GM12878 (cell line): ENCODE data around the gene COL13A1. TPM values are rescaled to one million over a fixed set of nuclear protein-coding genes. Genes with fewer than 3 reads are reported as not detected.

Source experiments
- BCL3 ChIP-seq: IDR thresholded peaks from 2 replicates; pipeline ENCODE4 v1.6.1; 2011; ENCODE audit warnings: borderline replicate concordance, low read depth, mild to moderate bottlenecking, moderate library complexity, low read length; ENCODE audit not compliant: insufficient read depth, poor library complexity, severe bottlenecking
- BRCA1 ChIP-seq: IDR thresholded peaks from 2 replicates; pipeline ENCODE4 v1.6.1; 2011; ENCODE audit warnings: low read depth, low read length, improper control_type of control experiment
- CBFB ChIP-seq: IDR thresholded peaks from 2 replicates; pipeline ENCODE4 v1.6.1; 2016; ENCODE audit warnings: antibody characterized with exemption, low read depth
- CBX3 ChIP-seq: fragments of 200-600 bp; sonication (generic); IDR thresholded peaks from 2 replicates; pipeline ENCODE4 v1.6.1; 2016; ENCODE audit warnings: low read depth, borderline replicate concordance
- CEBPB ChIP-seq, 2 experiments: fragments of 150-350 bp in 1 of 2; IDR thresholded peaks; 2 replicates each; pipeline ENCODE4 v1.6.1; 2012 to 2014; ENCODE audit warnings: low read depth in 2 of 2, low read length in 2 of 2, borderline replicate concordance in 1 of 2, inconsistent platforms in 1 of 2
- CHD4 ChIP-seq: fragments of 200-600 bp; sonication (generic); IDR thresholded peaks from 2 replicates; pipeline ENCODE4 v1.6.1; 2016; ENCODE audit warnings: mild to moderate bottlenecking
- CREB1 ChIP-seq: IDR thresholded peaks from 2 replicates; pipeline ENCODE4 v1.6.1; 2012; ENCODE audit warnings: low read depth, mild to moderate bottlenecking, inconsistent platforms
- E2F4 ChIP-seq: IDR thresholded peaks from 2 replicates; pipeline ENCODE4 v1.6.1; 2012; ENCODE audit warnings: low read depth, low read length, improper control_type of control experiment
- EGR1 ChIP-seq, 2 experiments: IDR thresholded peaks; 1 replicate in 1 of 2; 2 replicates in 1 of 2; pipeline ENCODE4 v1.6.1; 2011 to 2012; ENCODE audit warnings: low read depth in 2 of 2, low read length in 2 of 2, borderline replicate concordance in 1 of 2, mild to moderate bottlenecking in 1 of 2, moderate library complexity in 1 of 2
- IKZF1 ChIP-seq: fragments of 450-650 bp; conservative IDR thresholded peaks from 2 replicates; pipeline ENCODE4 v1.6.1; 2017; ENCODE audit warnings: antibody characterized with exemption, mild to moderate bottlenecking
- IKZF2 ChIP-seq, 2 experiments: fragments of 450-650 bp; IDR thresholded peaks; 2 replicates each; pipeline ENCODE4 v1.6.1; 2017; ENCODE audit warnings: mild to moderate bottlenecking in 2 of 2, moderate library complexity in 2 of 2
- IRF5 ChIP-seq: fragments of 450-650 bp; IDR thresholded peaks from 2 replicates; pipeline ENCODE4 v1.6.1; 2017; ENCODE audit warnings: borderline replicate concordance
- MTA3 ChIP-seq: IDR thresholded peaks from 2 replicates; pipeline ENCODE4 v1.6.1; 2012; ENCODE audit warnings: low read length, inconsistent platforms, borderline replicate concordance
- MXI1 ChIP-seq: fragments of 150-350 bp; IDR thresholded peaks from 2 replicates; pipeline ENCODE4 v1.6.1; 2011; ENCODE audit warnings: low read depth, mild to moderate bottlenecking, inconsistent platforms, low read length, improper control_type of control experiment
- NBN ChIP-seq: fragments of 450-650 bp; IDR thresholded peaks from 2 replicates; pipeline ENCODE4 v1.6.1; 2016
- NRF1 ChIP-seq: conservative IDR thresholded peaks from 2 replicates; pipeline ENCODE4 v1.6.1; 2011; ENCODE audit warnings: mild to moderate bottlenecking, low read depth, low read length, improper control_type of control experiment
- POU2F2 ChIP-seq: IDR thresholded peaks from 3 replicates; pipeline ENCODE4 v1.6.1; 2011; ENCODE audit warnings: low read depth, mild to moderate bottlenecking, low read length, borderline replicate concordance
- RB1 ChIP-seq: fragments of 450-650 bp; formaldehyde crosslinking; IDR thresholded peaks from 2 replicates; pipeline ENCODE4 v1.6.1; 2017; ENCODE audit warnings: mild to moderate bottlenecking, borderline replicate concordance
- SMAD1 ChIP-seq: fragments of 450-650 bp; IDR thresholded peaks from 2 replicates; pipeline ENCODE4 v1.6.1; 2018; ENCODE audit warnings: mild to moderate bottlenecking, low read depth; ENCODE audit not compliant: partially characterized antibody
- SMC3 ChIP-seq: IDR thresholded peaks from 2 replicates; pipeline ENCODE4 v1.6.1; 2011; ENCODE audit warnings: low read length, improper control_type of control experiment, borderline replicate concordance
- SPI1 ChIP-seq: IDR thresholded peaks from 2 replicates; pipeline ENCODE4 v1.6.1; 2011; ENCODE audit warnings: low read depth, mild to moderate bottlenecking, low read length, moderate library complexity, borderline replicate concordance; ENCODE audit not compliant: insufficient read depth
- TCF3 ChIP-seq: IDR thresholded peaks from 2 replicates; pipeline ENCODE4 v1.6.1; 2012; ENCODE audit warnings: low read depth, mild to moderate bottlenecking, low read length, borderline replicate concordance; ENCODE audit not compliant: insufficient read depth
- YBX1 ChIP-seq: fragments of 450-650 bp; IDR thresholded peaks from 2 replicates; pipeline ENCODE4 v1.6.1; 2016; ENCODE audit warnings: antibody characterized with exemption
- YY1 ChIP-seq: IDR thresholded peaks from 2 replicates; pipeline ENCODE4 v1.6.1; 2011; ENCODE audit warnings: low read depth, mild to moderate bottlenecking, low read length
- ZNF207 ChIP-seq: fragments of 450-650 bp; IDR thresholded peaks from 2 replicates; pipeline ENCODE4 v1.6.1; 2014; ENCODE audit warnings: antibody characterized with exemption, mild to moderate bottlenecking, borderline replicate concordance
- ZNF384 ChIP-seq: IDR thresholded peaks from 2 replicates; pipeline ENCODE4 v1.6.1; 2012; ENCODE audit warnings: low read depth, mild to moderate bottlenecking, low read length, improper control_type of control experiment, borderline replicate concordance
- polyA plus RNA-seq, 11 experiments: library from polyadenylated mRNA; depleted of rRNA in 4 of 11; unstranded in 6 of 11; stranded (reverse) in 5 of 11; fragments of >200 nt; fragmentation: Nextera tagmentation in 4 of 11; fragmentation: Illumina TruSeq in 1 of 11; extraction: Ambion mirVana in 4 of 11; extraction: Trizol in 1 of 11; gene quantifications; 1 replicate in 1 of 11; 2 replicates in 10 of 11; pipeline versions ENCODE4 v1.2.1 to v1.2.3, GENCODE V29; 2011 to 2016; ENCODE audit warnings: inconsistent platforms in 2 of 11, missing spikeins in 2 of 11, low read depth in 1 of 11
- total RNA-seq, 4 experiments: library from RNA; depleted of rRNA in 3 of 4; stranded (reverse); fragments of >200 nt in 3 of 4; fragmentation: Illumina TruSeq in 1 of 4; extraction: Trizol in 1 of 4; gene quantifications; 2 replicates each; pipeline versions ENCODE4 v1.2.1 to v1.2.3, GENCODE V29; 2013 to 2021

The COL13A1 gene
- total and polyA plus RNA-seq, 10 of the 15 experiments (the other 5 are each of a cell fraction or from before 2014, with no cell fraction given), result 0.03 to 0.15 (median 0.05) TPM; not detected in 7

GRCh38 chr10:69914398-69915214, 112.9 kb downstream of the COL13A1 start (continued):
- TF ChIP-seq POU2F2 (no peak), EGR1 (IDR thresholded peaks at IDR 0.05; ENCODE audit: borderline replicate concordance in 1 of 2, low read depth in 2 of 2, low read length in 2 of 2) (no peak), YBX1 (no peak), NRF1 (no peak), E2F4 (no peak), MTA3 (no peak), TCF3 (no peak), CBFB (no peak), SMAD1 (no peak), BRCA1 (no peak), CBX3 (no peak), CREB1 (no peak), RB1 (peak; percentile 51; the same call in 1 of the 2 replicates), SMC3 (peak; percentile 74), ZNF207 (no peak), ZNF384 (no peak), IKZF1 (no peak), IRF5 (no peak), SPI1 (no peak), MXI1 (no peak), CEBPB (IDR thresholded peaks at IDR 0.05; ENCODE audit: borderline replicate concordance in 1 of 2, low read depth in 2 of 2, low read length in 2 of 2) (no peak), NBN (no peak), BCL3 (no peak), IKZF2 (IDR thresholded peaks at IDR 0.05) (no peak), YY1 (0 out of 2 replicates have a peak, but pooled peaks have one; percentile 20), CHD4 (no peak)
